Activated CD4-positive, CD25-positive, alpha-beta regulatory T cell treated with anti-CD3 and anti-CD28 coated beads, Interleukin-2, amount 50 U/mL, for 24 hours (primary cell): ENCODE data around the gene TASP1.
"Not testable (repeated sequence)": the region's sequence is repeated elsewhere in the genome, so short reads cannot be mapped to it uniquely, and the experiment has no call there.

Source experiments
- ATAC-seq, 2 donors: fragments of 150-1000 bp; cut with Tn5 transposase; one replicate each; pipeline ENCODE4 v1.10.0; 2021; ENCODE audit warnings: mild to moderate bottlenecking in 1 of 2, moderate library complexity in 1 of 2

Gene TASP1

GRCh38 chr20:13638496-13639149 is at the start of gene TASP1:
TASP1 (minus strand) TSS chr20:13638932; CDS start chr20:13630078, 8,854 bp downstream.
- ATAC-seq, result peak; percentile 98 to 99

DNA sequence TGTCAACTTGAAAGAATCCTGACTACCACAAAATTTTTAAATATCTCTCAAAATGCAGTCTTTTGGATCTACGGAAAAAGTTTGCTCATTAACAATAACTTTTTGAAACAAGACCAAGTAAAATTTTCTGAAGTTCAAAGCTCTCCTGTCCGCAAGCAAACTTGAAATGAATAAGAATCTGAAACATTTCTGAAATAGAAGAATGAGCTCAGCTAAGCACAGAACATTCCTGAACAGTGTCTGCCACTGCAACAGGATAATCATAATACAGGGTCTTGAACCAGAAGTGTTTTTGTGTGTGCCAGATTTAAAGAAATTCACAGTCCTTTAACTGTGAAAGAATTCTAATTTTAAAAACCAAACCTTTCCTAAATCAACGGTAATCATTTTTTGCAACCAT is 49.1 kb upstream of the TASP1 start:
- ATAC-seq, result no peak

DNA sequence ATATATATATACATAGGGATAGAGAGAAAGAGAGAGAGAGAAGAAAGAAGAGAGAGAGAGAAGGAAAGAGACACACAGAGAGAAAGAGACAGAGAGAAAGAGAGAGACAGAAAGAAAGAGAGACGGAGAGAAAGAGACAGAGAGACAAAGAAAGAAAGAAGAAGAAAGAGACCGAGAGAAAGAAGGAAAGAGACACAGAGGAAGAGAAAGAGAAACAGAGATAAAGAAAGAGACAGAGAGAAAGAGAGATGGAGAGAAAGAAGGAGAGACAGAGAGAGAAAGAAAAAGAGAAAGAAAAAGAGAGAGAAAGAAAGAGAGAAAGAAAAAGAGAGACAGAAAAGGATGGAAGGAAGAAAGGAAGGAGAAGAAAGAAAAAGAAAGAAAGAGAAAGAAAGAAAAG is 46.9 kb upstream of the TASP1 start:
- no peak for ATAC-seq

DNA sequence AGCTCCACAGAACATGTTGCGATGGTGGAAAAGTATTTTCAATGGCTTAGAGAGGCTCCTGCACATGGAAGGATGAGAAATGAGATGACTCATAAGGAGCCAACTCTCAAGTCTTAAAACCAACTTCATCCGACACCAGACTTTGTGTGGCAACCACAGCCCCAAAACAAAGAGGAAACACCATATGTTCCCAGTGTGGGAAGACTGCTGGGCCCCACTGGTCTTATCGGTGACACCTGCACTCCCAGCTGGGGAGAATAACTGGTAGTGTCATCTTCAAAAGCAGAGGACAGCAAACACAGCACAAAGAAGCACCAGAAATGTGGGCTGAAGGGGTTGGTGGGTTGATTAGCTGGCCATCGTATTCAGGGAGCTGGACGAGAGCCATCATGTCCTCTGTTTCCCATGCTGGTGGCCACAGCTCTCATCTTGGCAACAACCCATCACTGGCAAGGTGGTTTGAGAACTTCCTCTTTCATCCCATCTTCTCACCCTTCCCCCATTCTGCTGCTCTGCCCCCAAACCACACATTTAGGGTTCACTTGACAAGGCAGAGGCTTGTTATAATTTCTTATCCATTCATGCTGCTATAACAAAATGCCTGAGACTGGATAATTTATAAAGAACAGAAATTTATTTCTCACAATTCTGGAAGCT is 46.0 kb upstream of the TASP1 start:
- ATAC-seq, result no peak

DNA sequence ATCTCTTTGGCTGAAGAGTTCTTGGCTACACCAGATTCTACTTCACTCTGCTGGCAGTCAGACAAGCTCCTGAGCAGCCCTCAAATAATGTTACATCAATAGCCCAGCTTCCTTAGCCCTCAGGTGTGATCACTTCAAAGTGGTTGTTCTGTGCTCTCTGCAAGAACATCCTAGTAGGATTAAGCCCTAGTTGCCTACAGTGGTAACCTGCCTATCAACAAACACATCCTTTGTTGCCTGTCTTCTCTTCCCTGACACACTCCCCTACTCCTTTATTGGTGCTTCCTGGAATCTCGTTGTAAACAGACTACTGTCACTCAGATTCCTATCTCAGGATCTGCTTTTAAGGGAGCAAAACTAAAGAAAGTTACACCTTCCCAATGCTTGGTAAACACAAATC is 45.1 kb upstream of the TASP1 start:
- ATAC-seq, result no peak

- ATAC-seq, result no peak
Observed at GRCh38 chr20:13681248-13682125, 42.8 kb upstream of the TASP1 start.

- no peak for ATAC-seq
Observed at GRCh38 chr20:13678944-13679343, 40.2 kb upstream of the TASP1 start.

DNA sequence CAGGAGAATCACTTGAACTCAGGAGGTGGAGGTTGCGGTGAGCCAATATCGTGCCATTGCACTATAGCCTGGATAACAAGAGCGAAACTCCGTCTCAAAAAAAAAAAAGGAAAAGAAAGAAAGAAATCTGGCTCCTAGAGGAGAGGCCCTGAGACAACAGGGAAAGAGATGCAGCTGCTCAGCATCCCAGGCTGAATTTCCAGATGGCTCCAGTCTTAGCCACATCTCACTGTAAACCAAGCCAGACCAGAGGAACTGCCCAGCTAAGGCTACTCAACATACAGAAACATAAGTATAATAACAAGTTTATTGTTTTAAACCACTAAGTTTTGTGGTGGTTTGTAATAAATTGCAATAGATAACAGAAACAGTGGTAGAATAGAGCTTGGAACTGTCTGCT is 38.5 kb upstream of the TASP1 start:
- ATAC-seq, result no peak

DNA sequence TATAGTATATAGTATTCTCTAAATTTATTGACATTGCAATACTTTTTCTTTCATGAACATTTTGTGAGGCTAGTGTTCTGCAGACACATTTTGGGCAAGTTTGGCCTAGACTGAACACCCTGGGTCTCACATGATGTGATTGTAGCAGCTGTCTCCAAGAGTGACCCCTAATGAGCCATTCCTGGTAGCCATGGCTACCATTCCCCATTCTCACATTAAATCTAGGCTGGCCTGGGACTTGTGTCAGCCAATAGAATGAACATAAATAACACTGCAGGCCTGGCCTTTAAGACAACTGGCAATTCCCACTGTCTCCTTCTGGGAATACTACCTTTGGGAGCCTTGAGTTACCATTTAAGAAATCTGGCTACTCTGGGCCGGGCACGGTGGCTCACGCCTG is 38.0 kb upstream of the TASP1 start:
- ATAC-seq, result no peak

DNA sequence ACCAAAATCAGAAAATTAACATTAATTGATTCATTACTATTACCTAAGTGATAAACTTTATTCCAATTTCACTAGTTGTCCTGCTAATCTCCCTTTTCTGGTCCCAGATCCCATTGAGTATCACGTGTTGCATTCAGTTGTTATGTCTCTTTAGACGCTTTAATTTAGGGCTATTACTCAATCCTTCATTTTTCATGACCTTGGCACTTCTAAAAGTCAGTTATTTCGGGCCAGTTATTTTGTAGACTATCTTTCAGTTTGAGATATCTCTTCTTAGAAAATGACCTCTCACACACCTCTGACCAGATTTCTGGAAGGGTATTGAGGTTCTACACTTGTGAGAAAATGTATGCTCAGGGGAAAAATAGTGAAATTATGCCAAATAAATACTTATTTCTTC is 34.0 kb upstream of the TASP1 start:
- no peak for ATAC-seq

- no peak for ATAC-seq
Observed at GRCh38 chr20:13671916-13672378, 33.2 kb upstream of the TASP1 start.

DNA sequence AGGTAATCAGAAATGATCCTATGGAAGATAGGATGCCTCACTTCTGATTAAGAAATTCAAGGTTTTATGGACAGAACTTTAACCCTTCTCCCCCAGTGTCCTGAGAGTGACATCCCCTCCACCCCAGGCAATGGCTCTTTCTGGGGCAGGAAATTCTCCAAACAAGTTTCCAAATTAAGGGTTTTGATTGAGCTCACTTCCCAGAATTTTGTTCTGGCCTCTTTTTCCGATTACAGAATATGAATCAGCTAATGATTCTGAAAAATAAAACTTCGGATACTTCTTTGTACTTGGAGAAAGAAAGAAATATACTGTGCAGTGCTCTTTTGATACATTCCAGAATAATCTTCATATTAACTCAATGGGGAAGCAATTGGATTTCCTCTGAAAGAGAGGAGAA is 32.8 kb upstream of the TASP1 start:
- ATAC-seq, result no peak

DNA sequence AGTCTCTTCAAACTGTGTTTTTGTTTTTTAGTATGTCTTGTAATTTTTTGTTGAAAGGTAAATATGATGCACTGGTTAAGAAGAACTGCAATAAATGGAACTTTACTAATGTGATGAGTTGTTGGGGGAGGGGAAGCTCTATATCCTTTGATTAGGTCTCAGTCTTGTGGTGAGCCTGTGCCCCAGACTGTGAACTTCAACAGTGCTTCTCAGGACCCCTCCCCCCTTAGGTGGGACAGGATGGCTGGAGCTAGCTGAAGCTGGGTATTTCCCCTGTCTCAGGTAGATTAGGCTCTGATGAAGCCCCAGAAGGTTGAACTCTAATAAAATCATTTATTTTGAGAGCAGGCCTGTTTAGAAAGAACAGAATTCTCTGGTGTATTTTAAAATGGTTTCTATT is 31.4 kb upstream of the TASP1 start:
- ATAC-seq, result no peak

- no peak for ATAC-seq
Observed at GRCh38 chr20:13665709-13666395, 27.1 kb upstream of the TASP1 start.

DNA sequence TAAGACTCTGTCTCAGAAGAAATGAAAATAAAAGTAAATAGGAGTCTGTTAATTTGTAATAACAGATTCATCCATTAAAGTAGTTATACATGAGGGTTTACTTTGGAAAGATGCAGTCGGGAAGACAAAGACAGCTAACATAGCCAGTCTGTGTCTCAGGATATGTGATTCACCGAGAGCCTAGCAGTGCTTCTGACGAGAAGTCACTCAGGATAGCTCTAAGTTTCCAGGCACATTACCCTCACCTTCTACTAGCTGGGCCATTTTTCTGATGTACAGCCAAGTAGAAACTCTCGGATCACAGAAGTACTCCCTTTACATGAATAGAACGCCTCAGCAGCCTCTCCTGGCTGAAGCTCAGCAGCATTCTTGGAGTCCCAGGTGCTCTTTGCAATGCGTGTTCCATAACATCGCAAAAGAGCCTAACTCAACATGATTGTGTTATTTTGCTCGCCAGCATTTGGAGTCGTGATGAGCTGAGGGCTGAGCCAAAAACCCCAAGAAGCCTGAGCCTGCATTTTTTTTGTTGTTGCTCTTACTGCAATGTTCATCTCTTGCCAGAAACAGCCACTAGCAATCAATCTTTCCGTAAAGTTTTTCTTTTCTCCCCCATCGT is 22.4 kb upstream of the TASP1 start:
- no peak for ATAC-seq

DNA sequence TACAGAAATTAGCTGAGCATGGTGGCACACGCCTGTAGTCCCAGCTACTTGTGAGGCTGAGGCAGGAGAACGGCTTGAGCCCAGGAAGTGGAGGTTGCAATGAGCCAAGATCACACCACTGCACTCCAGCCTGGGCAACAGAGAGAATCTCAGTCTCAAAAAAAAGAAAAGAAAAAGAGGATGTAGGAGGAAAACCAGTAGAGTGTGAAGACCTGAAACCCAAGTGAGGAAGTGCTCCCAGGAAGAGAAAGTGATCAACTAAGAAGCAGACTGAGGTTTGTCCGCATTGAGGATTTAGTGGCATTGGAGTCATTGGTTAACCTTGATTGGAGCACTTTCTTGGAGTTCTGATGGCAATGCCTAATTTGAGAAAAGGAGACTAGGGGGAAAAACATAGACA is 20.6 kb upstream of the TASP1 start:
- no peak for ATAC-seq

DNA sequence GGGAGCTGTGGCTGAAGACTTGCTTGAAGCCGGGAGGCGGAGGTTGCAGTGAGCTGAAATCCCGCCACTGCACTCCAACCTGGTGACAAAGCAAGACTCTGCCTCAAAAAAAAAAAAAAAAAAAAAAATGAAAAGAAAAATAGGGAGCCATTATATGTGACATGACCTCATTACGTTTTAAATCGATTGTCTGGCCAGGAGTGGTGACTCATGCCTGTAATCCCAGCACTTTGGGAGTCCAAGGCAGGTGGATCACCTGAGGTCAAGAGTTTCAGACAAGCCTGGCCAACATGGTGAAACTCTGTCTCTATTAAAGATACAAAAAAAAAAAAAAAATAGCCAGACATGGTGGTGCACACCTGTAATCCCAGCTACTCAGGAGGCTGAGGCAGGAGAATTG is 19.3 kb upstream of the TASP1 start:
- not testable (repeated sequence) for ATAC-seq

- no peak for ATAC-seq
Observed at GRCh38 chr20:13656721-13657368, 18.1 kb upstream of the TASP1 start.

DNA sequence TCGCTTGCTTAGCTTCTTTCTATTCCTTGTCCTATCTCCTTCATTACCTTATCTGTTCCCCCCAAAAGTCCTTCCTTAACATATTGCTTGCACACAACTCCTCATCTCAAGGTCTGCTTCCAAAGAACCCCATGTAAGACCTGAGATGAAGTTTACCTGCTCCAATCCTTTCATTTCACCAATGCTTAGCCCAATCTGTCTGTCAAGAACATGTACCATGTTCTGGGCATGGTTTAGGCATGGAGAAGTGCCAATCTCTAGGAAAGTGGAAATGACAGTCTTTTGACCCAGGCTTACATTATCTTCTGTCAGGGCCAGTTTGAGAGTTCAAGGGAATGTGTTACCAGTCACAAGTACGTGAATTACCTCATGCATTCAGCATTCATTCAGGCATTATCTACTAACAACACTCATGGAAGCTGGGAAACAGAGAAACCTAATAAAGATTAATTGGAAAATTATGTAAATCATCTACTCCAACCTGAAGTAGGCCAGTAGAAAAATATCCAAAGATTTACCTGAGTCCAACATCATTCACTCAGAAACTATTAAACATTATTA is 15.8 kb upstream of the TASP1 start:
- no peak for ATAC-seq

GRCh38 chr20:13650474-13650873 is 11.7 kb upstream of the TASP1 start:
- no peak for ATAC-seq
